GM18499 (cell line): Measurements from ENCODE around the gene PCGF3.

Experiments
- ATAC-seq: cut with Tn5 transposase; IDR thresholded peaks from one replicate; pipeline ENCODE4 v1.9.1; 2021; ENCODE audit warnings: moderate number of reproducible peaks; ENCODE audit not compliant: insufficient read depth, unreplicated experiment

Gene PCGF3

DNA sequence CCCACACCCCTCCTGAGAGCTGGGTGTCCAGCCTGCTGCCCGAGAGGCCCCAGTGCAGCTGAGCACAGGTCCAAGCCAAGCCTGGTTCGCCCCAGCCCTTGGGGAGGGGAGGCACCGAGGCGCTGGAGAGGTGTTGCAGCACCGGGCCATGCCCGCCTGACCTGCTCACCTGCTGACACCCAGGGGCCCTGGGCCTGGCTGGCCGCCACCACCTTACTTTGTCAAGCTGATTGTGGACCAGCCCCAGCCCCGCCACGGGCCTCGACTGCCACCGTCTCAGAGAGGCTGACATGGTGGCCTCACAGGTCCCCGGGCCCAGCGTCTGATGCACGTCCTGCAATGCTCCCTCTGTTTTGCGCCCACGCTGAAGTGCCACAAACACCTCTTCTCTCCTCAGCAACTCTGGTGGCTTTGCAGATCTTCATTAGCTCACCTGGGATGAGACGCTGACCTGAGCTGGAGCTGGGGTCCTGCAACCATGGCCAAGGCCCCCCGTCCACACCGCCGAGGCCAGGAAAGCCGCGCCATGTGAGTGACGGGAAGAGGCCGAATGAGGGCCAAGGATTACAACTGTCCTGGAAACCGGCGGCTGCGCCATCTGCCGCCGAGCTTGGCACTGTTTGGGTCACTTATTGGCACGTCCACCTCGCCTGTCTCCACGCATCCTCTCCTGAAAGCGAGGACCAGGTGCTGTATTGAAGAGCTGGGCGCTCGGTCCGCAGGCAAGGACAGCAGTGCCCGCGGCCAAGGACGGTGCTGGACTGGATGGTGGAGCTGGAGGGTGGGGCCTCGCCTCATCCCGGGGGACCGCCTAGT lies 112.7 kb downstream of the PCGF3 start:
- ATAC-seq = no peak

DNA sequence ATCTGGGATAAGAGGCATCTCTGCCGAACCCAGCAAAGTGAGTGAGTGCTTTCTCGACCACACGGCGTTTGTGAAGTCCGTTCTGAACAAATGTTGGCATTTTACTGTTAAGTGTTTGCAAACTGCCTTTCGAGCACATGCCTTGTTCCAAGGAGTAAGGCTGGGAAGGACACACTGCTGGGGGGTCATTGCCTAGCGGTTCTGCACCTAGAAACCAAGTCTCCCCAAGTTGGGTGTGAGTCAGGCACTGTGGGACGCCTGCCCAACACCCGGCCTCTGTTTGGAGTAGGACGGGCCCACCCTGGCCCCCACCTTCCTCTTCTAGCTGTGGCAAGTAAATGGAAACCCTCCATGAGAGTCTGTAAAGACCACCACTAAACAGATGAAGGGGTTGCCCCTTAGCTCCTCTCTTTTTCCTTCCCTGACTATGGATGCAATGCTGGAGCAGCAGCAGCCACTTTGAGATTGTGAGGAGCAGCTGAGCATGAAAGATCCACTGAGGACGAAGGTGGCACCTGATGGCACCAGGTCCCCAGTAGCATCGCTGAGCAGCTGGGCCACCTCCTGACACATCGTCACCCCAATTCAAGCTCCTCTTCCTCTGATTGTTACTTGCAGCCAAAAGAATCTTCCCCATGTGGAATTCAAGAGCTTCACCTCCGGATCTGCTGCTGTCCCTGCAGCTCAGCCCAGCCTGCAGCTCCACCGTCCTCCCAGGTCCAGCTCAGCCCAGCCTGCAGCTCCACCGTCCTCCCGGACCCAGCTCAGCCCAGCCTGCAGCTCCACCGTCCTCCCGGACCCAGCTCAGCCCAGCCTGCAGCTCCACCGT lies 114.0 kb downstream of the PCGF3 start:
- ATAC-seq = no peak
